PFSK-1 (cell line): ENCODE measurements around the gene MET.

Experiments used
- FOXP2 ChIP-seq: optimal IDR thresholded peaks from 2 replicates; pipeline ENCODE3; 2011; ENCODE audit warnings: borderline replicate concordance, control low read depth, inconsistent platforms; ENCODE audit not compliant: insufficient read depth; ENCODE audit errors: extremely low read length, extremely low read depth
- POLR2AphosphoS5 ChIP-seq: IDR thresholded peaks from 2 replicates; pipeline ENCODE4 v1.6.1; 2012; ENCODE audit warnings: low read depth, mild to moderate bottlenecking, control low read depth, low read length, moderate library complexity
- REST ChIP-seq, 2 experiments: IDR thresholded peaks; 2 replicates each; pipeline versions ENCODE4 v1.6.1 to v1.8.0; 2011 to 2012; ENCODE audit warnings: low read depth in 2 of 2, low read length in 2 of 2, control low read depth in 1 of 2, inconsistent platforms in 1 of 2, mild to moderate bottlenecking in 1 of 2, moderate library complexity in 1 of 2; ENCODE audit not compliant: insufficient read depth in 1 of 2
- SIN3A ChIP-seq: IDR thresholded peaks from 2 replicates; pipeline ENCODE4 v1.6.1; 2012; ENCODE audit warnings: mild to moderate bottlenecking, low read length, moderate library complexity, borderline replicate concordance; ENCODE audit not compliant: insufficient read depth
- TAF1 ChIP-seq: IDR thresholded peaks from 2 replicates; pipeline ENCODE4 v1.6.1; 2012; ENCODE audit warnings: low read length, control low read depth, borderline replicate concordance; ENCODE audit not compliant: insufficient read depth

GRCh38 chr7:116670409-116671015, 1.5 kb upstream of the MET start:
- TF ChIP-seq REST (IDR thresholded peaks at IDR 0.05; ENCODE audit: insufficient read depth in 1 of 2, low read depth in 2 of 2, low read length in 2 of 2) (no peak), POLR2AphosphoS5 (no peak), SIN3A (no peak), TAF1 (no peak), FOXP2 (no peak)
